Stomach smooth muscle (tissue), 2 donors: ENCODE data around the gene AP4S1.
A peak's percentile ranks its signal among the peaks of the same experiment; 100 is the strongest.
"Not testable (repeated sequence)": the region's sequence is repeated elsewhere in the genome, so short reads cannot be mapped to it uniquely, and the experiment has no call there.

Experiments
- H3K27ac ChIP-seq: one replicate; pipeline ENCODE4 v1.7.0; 2013; ENCODE audit warnings: mild to moderate bottlenecking, low read length, inconsistent platforms
- H3K27me3 ChIP-seq, 2 donors: one replicate each; pipeline ENCODE4 v1.7.0; 2013; ENCODE audit warnings: low read length in 2 of 2; ENCODE audit not compliant: insufficient read depth in 2 of 2, control insufficient read depth in 1 of 2
- H3K36me3 ChIP-seq, 2 donors: one replicate each; pipeline ENCODE4 v1.7.0; 2013; ENCODE audit warnings: low read length in 2 of 2; ENCODE audit not compliant: control insufficient read depth in 2 of 2, insufficient read depth in 2 of 2
- H3K4me1 ChIP-seq: one replicate; pipeline ENCODE4 v1.7.0; 2013; ENCODE audit warnings: low read length; ENCODE audit not compliant: control insufficient read depth, insufficient read depth
- H3K4me3 ChIP-seq, 2 donors: one replicate each; pipeline ENCODE4 v1.7.0; 2013; ENCODE audit warnings: low read length in 2 of 2
- H3K9ac ChIP-seq, 2 donors: one replicate each; pipeline ENCODE4 v1.7.0; 2013; ENCODE audit warnings: low read length in 2 of 2, mild to moderate bottlenecking in 1 of 2
- H3K9me3 ChIP-seq, 2 donors: one replicate each; pipeline ENCODE4 v1.7.0; 2013; ENCODE audit warnings: low read length in 2 of 2; ENCODE audit not compliant: control insufficient read depth in 2 of 2
- donor health status: healthy.
- donor health status: Pancreatic carcinoma.

AP4S1 gene

DNA sequence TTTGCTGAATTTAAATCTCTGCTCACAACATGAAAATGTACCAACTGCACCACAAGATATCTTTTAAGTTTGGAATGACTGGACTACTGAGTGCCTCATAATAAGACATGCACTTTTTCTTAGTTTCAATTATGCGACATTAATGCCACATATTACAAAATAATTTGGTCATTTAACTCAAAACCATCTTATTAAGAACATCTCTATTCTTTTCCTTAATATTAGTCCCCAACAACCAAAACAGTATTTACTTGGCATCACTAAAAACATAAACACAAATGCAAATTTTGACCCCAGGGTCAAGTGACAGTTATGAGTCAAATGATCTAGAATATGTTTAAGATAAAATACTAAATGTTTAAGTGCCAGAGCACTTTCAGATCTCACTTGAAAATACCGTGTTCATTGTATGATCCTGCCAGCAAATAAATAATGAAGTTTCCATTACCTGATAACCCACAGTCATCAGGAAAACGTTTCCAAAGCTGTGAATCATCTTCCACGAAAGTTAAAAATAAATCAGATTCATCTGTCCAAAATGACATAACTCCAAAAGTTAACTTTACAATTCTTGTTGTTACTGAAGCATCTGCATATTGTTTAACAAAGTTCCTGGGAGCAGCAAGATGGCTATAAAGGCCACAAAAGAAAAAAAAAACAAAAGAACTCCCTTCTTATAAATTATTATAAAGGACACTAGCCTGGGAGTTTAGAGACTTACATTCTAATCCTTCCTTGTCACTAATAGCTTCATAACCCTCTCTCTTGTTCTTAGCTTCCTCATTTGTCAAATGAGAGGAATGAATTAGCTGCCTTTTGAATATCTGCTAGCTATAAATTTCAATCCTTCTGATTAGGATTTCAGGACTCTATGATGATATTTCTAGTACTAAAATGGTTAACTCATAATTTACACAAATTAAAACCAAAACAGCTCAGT lies 30.5 kb upstream of the AP4S1 start:
- no peak overlapping the region for H3K9ac ChIP-seq
- H3K9me3 ChIP-seq: peaks cover 6 to 7% of the 10 kb centered on the region in 2 donors
- no peak overlapping the region for H3K27ac ChIP-seq

GRCh38 chr14:30995689-30996088 lies 29.8 kb upstream of the AP4S1 start:
- H3K27me3 ChIP-seq: no peaks in the 10 kb centered on the region
- H3K27ac ChIP-seq: no peak overlapping the region
- no peak overlapping the region for H3K9ac ChIP-seq
- peak overlapping the region in 1 of 2 donors; percentile 34 for H3K4me3 ChIP-seq
- peaks cover 11% of the 10 kb centered on the region for H3K4me1 ChIP-seq
- peaks cover 0 to 2% of the 10 kb centered on the region in 2 donors for H3K36me3 ChIP-seq
- H3K9me3 ChIP-seq: peaks cover 6 to 7% of the 10 kb centered on the region in 2 donors

More for the DNA sequence above, 30.5 kb upstream of the AP4S1 start:
- Histone ChIP-seq H3K27me3 (no peaks in the 10 kb centered on the region), H3K36me3 (peaks cover 0 to 2% of the 10 kb centered on the region in 2 donors), H3K4me1 (peaks cover 11% of the 10 kb centered on the region), H3K4me3 (no peak overlapping the region)

- H3K27me3 ChIP-seq: no peaks in the 10 kb centered on the region
- peaks cover 0 to 2% of the 10 kb centered on the region in 2 donors for H3K36me3 ChIP-seq
- no peak overlapping the region for H3K9ac ChIP-seq
- H3K4me1 ChIP-seq: peaks cover 11% of the 10 kb centered on the region
- peaks cover 6 to 7% of the 10 kb centered on the region in 2 donors for H3K9me3 ChIP-seq
- no peak overlapping the region for H3K27ac ChIP-seq
- H3K4me3 ChIP-seq: no peak overlapping the region
Observed at GRCh38 chr14:30996892-30997659, 28.4 kb upstream of the AP4S1 start.

DNA sequence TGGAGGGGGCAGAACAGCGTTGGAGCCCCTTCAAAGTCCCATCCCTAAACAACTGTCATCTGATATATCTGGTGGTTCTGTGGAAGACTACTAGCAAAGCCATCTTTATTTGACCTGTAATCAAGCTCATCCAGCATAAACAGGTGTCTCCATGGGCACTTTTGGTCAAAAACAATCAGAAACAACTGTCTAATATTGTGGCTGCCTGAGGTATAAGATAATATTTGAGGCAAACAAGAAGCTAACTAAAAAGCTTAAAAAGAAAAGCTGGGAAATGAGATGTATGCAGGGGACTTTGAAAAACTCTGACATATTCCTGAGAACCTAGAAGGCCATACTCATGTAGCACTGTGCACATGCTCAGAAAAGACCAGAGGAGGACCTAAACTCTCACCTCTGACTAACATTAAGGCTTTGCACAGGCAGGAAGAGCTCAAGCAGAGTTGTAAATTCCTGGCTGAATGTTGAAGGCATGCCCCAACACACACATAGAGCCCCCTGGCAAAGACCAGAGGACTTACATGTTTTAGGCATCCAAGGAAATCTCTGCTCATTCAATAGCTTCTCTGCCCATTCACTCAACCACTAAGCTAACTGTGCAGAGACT lies 27.2 kb upstream of the AP4S1 start:
- peaks cover 11% of the 10 kb centered on the region for H3K4me1 ChIP-seq
- peaks cover 0 to 2% of the 10 kb centered on the region in 2 donors for H3K36me3 ChIP-seq
- H3K27ac ChIP-seq: no peak overlapping the region
- H3K9me3 ChIP-seq: peaks cover 6 to 7% of the 10 kb centered on the region in 2 donors
- no peak overlapping the region for H3K9ac ChIP-seq
- no peak overlapping the region for H3K4me3 ChIP-seq
- no peaks in the 10 kb centered on the region for H3K27me3 ChIP-seq

- Histone ChIP-seq H3K4me3 (no peak overlapping the region), H3K27me3 (no peaks in the 10 kb centered on the region), H3K36me3 (peaks cover 0 to 2% of the 10 kb centered on the region in 2 donors), H3K4me1 (peaks cover 11% of the 10 kb centered on the region), H3K27ac (no peak overlapping the region), H3K9me3 (peaks cover 6 to 7% of the 10 kb centered on the region in 2 donors), H3K9ac (no peak overlapping the region)
Observed at GRCh38 chr14:30999038-30999773, 26.2 kb upstream of the AP4S1 start.

- peaks cover 6 to 7% of the 10 kb centered on the region in 2 donors for H3K9me3 ChIP-seq
- H3K4me3 ChIP-seq: no peak overlapping the region
- H3K4me1 ChIP-seq: peaks cover 11% of the 10 kb centered on the region
- no peak overlapping the region for H3K27ac ChIP-seq
- H3K9ac ChIP-seq: no peak overlapping the region
- no peaks in the 10 kb centered on the region for H3K27me3 ChIP-seq
- H3K36me3 ChIP-seq: peaks cover 0 to 2% of the 10 kb centered on the region in 2 donors
Observed at GRCh38 chr14:31000629-31001338, 24.7 kb upstream of the AP4S1 start.

GRCh38 chr14:31001339-31001658 lies 24.1 kb upstream of the AP4S1 start:
- Histone ChIP-seq H3K9ac (no peak overlapping the region), H3K4me1 (peaks cover 7% of the 10 kb centered on the region), H3K4me3 (no peak overlapping the region), H3K9me3 (peaks cover 6 to 7% of the 10 kb centered on the region in 2 donors), H3K27ac (no peak overlapping the region), H3K27me3 (no peaks in the 10 kb centered on the region), H3K36me3 (peaks cover 0 to 2% of the 10 kb centered on the region in 2 donors)

GRCh38 chr14:31003284-31003683 lies 22.2 kb upstream of the AP4S1 start:
- Histone ChIP-seq H3K27me3 (no peaks in the 10 kb centered on the region), H3K4me3 (no peak overlapping the region), H3K9ac (no peak overlapping the region), H3K27ac (no peak overlapping the region), H3K36me3 (no peaks in the 10 kb centered on the region), H3K4me1 (peaks cover 2% of the 10 kb centered on the region), H3K9me3 (peaks cover 2 to 3% of the 10 kb centered on the region in 2 donors)

DNA sequence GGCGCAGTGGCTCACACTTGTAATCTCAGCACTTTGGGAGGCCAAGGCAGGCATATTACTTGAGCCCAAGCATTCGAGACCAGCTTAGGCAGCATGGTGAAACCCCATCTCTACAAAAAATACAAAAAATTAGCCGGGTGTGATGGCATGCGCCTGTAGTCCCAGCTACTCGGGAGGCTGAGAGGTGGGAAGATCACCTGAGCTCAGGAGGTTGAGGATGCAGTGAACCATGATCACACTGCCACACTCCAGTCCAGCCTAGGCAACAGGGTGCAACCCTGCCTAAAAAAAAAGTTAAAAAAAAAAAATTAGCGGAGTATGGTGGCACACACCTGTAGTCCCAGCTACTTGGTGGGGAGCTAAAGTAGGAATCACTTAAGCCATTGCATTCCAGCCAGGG lies 21.4 kb upstream of the AP4S1 start:
- H3K9me3 ChIP-seq, H3K9ac ChIP-seq, H3K4me1 ChIP-seq, H3K27ac ChIP-seq, H3K36me3 ChIP-seq, H3K4me3 ChIP-seq, H3K27me3 ChIP-seq: not testable (repeated sequence)

- no peaks in the 10 kb centered on the region for H3K9me3 ChIP-seq
- no peak overlapping the region for H3K4me3 ChIP-seq
- H3K27me3 ChIP-seq: no peaks in the 10 kb centered on the region
- peaks cover 2% of the 10 kb centered on the region for H3K4me1 ChIP-seq
- no peak overlapping the region for H3K9ac ChIP-seq
- H3K36me3 ChIP-seq: no peaks in the 10 kb centered on the region
- no peak overlapping the region for H3K27ac ChIP-seq
Observed at GRCh38 chr14:31006703-31007102, 18.7 kb upstream of the AP4S1 start.
